ENCODE data around the gene LRMDA.

LRMDA gene

GRCh38 chr10:75497997-75498883, 66.8 kb downstream of the LRMDA start:
- peaks cover 41% of the 10 kb centered on the region for H3K4me1 Mint-ChIP-seq (ENCODE audit: low read depth)
- H3K9me3 Mint-ChIP-seq: peaks cover 9% of the 10 kb centered on the region
- intact Hi-C loops (cut with micrococcal nuclease): no loop called here
- no peaks in the 10 kb centered on the region for H3K27me3 Mint-ChIP-seq
- H3K27ac Mint-ChIP-seq: no peak overlapping the region
- H3K4me3 Mint-ChIP-seq: no peak overlapping the region
- H3K36me3 Mint-ChIP-seq (ENCODE audit: low read depth): peaks cover 25% of the 10 kb centered on the region

GRCh38 chr10:75498884-75499350, 67.5 kb downstream of the LRMDA start:
- Mint-ChIP-seq H3K4me1 (ENCODE audit: low read depth) (peaks cover 34% of the 10 kb centered on the region), H3K4me3 (no peak overlapping the region), H3K9me3 (peaks cover 9% of the 10 kb centered on the region), H3K36me3 (ENCODE audit: low read depth) (peaks cover 21% of the 10 kb centered on the region), H3K27ac (no peak overlapping the region), H3K27me3 (no peaks in the 10 kb centered on the region)
- intact Hi-C loops (cut with micrococcal nuclease): no loop called here

GRCh38 chr10:75499556-75500160, 68.2 kb downstream of the LRMDA start:
- no peak overlapping the region for H3K27ac Mint-ChIP-seq
- H3K36me3 Mint-ChIP-seq (ENCODE audit: low read depth): peaks cover 21% of the 10 kb centered on the region
- intact Hi-C loops (cut with micrococcal nuclease): no loop called here

GRCh38 chr10:75502389-75502788, 71.0 kb downstream of the LRMDA start:
- peaks cover 9% of the 10 kb centered on the region for H3K9me3 Mint-ChIP-seq
- intact Hi-C loops (cut with micrococcal nuclease): no loop called here
- H3K27ac Mint-ChIP-seq: no peak overlapping the region
- peaks cover 50% of the 10 kb centered on the region for H3K4me1 Mint-ChIP-seq (ENCODE audit: low read depth)
- H3K27me3 Mint-ChIP-seq: no peaks in the 10 kb centered on the region
- no peak overlapping the region for H3K4me3 Mint-ChIP-seq
- peaks cover 21% of the 10 kb centered on the region for H3K36me3 Mint-ChIP-seq (ENCODE audit: low read depth)

More at GRCh38 chr10:75499556-75500160, 68.2 kb downstream of the LRMDA start:
- Mint-ChIP-seq H3K9me3 (peaks cover 9% of the 10 kb centered on the region), H3K4me1 (ENCODE audit: low read depth) (peaks cover 30% of the 10 kb centered on the region), H3K4me3 (no peak overlapping the region), H3K27me3 (no peaks in the 10 kb centered on the region)

GRCh38 chr10:75502838-75503237, 71.4 kb downstream of the LRMDA start:
- Mint-ChIP-seq H3K4me3 (no peak overlapping the region), H3K4me1 (ENCODE audit: low read depth) (peaks cover 52% of the 10 kb centered on the region)

GRCh38 chr10:75505293-75505692, 73.9 kb downstream of the LRMDA start:
- no peak overlapping the region for H3K4me3 Mint-ChIP-seq

More at GRCh38 chr10:75502838-75503237, 71.4 kb downstream of the LRMDA start:
- Mint-ChIP-seq H3K27me3 (no peaks in the 10 kb centered on the region), H3K36me3 (ENCODE audit: low read depth) (peaks cover 21% of the 10 kb centered on the region), H3K9me3 (peaks cover 9% of the 10 kb centered on the region), H3K27ac (no peak overlapping the region)
- intact Hi-C loops (cut with micrococcal nuclease): no loop called here

GRCh38 chr10:75505840-75506506, 74.5 kb downstream of the LRMDA start:
- H3K27me3 Mint-ChIP-seq: no peaks in the 10 kb centered on the region
- H3K4me1 Mint-ChIP-seq (ENCODE audit: low read depth): peaks cover 43% of the 10 kb centered on the region
- H3K36me3 Mint-ChIP-seq (ENCODE audit: low read depth): peaks cover 14% of the 10 kb centered on the region
- no peak overlapping the region for H3K4me3 Mint-ChIP-seq
- H3K27ac Mint-ChIP-seq: no peak overlapping the region
- no peaks in the 10 kb centered on the region for H3K9me3 Mint-ChIP-seq
- intact Hi-C loops (cut with micrococcal nuclease): no loop called here

More at GRCh38 chr10:75505293-75505692, 73.9 kb downstream of the LRMDA start:
- intact Hi-C loops (cut with micrococcal nuclease): no loop called here
- Mint-ChIP-seq H3K9me3 (peaks cover 6% of the 10 kb centered on the region), H3K4me1 (ENCODE audit: low read depth) (peaks cover 39% of the 10 kb centered on the region), H3K36me3 (ENCODE audit: low read depth) (peaks cover 20% of the 10 kb centered on the region), H3K27me3 (no peaks in the 10 kb centered on the region), H3K27ac (no peak overlapping the region)

GRCh38 chr10:75506930-75507329, 75.5 kb downstream of the LRMDA start:
- Mint-ChIP-seq H3K4me1 (ENCODE audit: low read depth) (peaks cover 51% of the 10 kb centered on the region), H3K4me3 (no peak overlapping the region), H3K27ac (no peak overlapping the region), H3K9me3 (no peaks in the 10 kb centered on the region), H3K36me3 (ENCODE audit: low read depth) (peaks cover 12% of the 10 kb centered on the region), H3K27me3 (no peaks in the 10 kb centered on the region)
- intact Hi-C loops (cut with micrococcal nuclease): no loop called here

GRCh38 chr10:75507469-75507868, 76.0 kb downstream of the LRMDA start:
- peaks cover 6% of the 10 kb centered on the region for H3K36me3 Mint-ChIP-seq (ENCODE audit: low read depth)
- H3K4me3 Mint-ChIP-seq: no peak overlapping the region
- peaks cover 50% of the 10 kb centered on the region for H3K4me1 Mint-ChIP-seq (ENCODE audit: low read depth)
- intact Hi-C loops (cut with micrococcal nuclease): no loop called here
- H3K27ac Mint-ChIP-seq: no peak overlapping the region
- no peaks in the 10 kb centered on the region for H3K27me3 Mint-ChIP-seq
- no peaks in the 10 kb centered on the region for H3K9me3 Mint-ChIP-seq

- intact Hi-C loops (cut with micrococcal nuclease): no loop called here
- peaks cover 57% of the 10 kb centered on the region for H3K4me1 Mint-ChIP-seq (ENCODE audit: low read depth)
- H3K4me3 Mint-ChIP-seq: no peak overlapping the region
- H3K27me3 Mint-ChIP-seq: peaks cover 2% of the 10 kb centered on the region
- no peak overlapping the region for H3K27ac Mint-ChIP-seq
- H3K36me3 Mint-ChIP-seq (ENCODE audit: low read depth): no peaks in the 10 kb centered on the region
- no peaks in the 10 kb centered on the region for H3K9me3 Mint-ChIP-seq
These were observed 76.9 kb downstream of the LRMDA start for GRCh38 chr10:75508239-75508813.

- no peak overlapping the region for H3K4me3 Mint-ChIP-seq
- peaks cover under 1% of the 10 kb centered on the region for H3K9me3 Mint-ChIP-seq
- no peak overlapping the region for H3K27ac Mint-ChIP-seq
- no peaks in the 10 kb centered on the region for H3K36me3 Mint-ChIP-seq (ENCODE audit: low read depth)
- intact Hi-C loops (cut with micrococcal nuclease): no loop called here
- peaks cover 4% of the 10 kb centered on the region for H3K27me3 Mint-ChIP-seq
- H3K4me1 Mint-ChIP-seq (ENCODE audit: low read depth): peaks cover 62% of the 10 kb centered on the region
These were observed 77.4 kb downstream of the LRMDA start for GRCh38 chr10:75508814-75509306.

GRCh38 chr10:75509706-75510105, 78.3 kb downstream of the LRMDA start:
- peaks cover 4% of the 10 kb centered on the region for H3K27me3 Mint-ChIP-seq
- no peak overlapping the region for H3K4me3 Mint-ChIP-seq
- H3K36me3 Mint-ChIP-seq (ENCODE audit: low read depth): peaks cover 8% of the 10 kb centered on the region
- intact Hi-C loops (cut with micrococcal nuclease): no loop called here
- H3K9me3 Mint-ChIP-seq: peaks cover 9% of the 10 kb centered on the region
- H3K27ac Mint-ChIP-seq: no peak overlapping the region
- H3K4me1 Mint-ChIP-seq (ENCODE audit: low read depth): peaks cover 71% of the 10 kb centered on the region

- H3K4me3 Mint-ChIP-seq: no peak overlapping the region
- H3K4me1 Mint-ChIP-seq (ENCODE audit: low read depth): peaks cover 66% of the 10 kb centered on the region
- no peak overlapping the region for H3K27ac Mint-ChIP-seq
- peaks cover 12% of the 10 kb centered on the region for H3K9me3 Mint-ChIP-seq
- peaks cover 4% of the 10 kb centered on the region for H3K27me3 Mint-ChIP-seq
- peaks cover 11% of the 10 kb centered on the region for H3K36me3 Mint-ChIP-seq (ENCODE audit: low read depth)
- intact Hi-C loops (cut with micrococcal nuclease): no loop called here
These were observed 79.6 kb downstream of the LRMDA start for GRCh38 chr10:75511011-75511410.

Data from dendritic cell treated with granulocyte-macrophage colony-stimulating factor and Interleukin-4, amounts not matched to agents 40 ng/mL and 50 ng/mL, for 4 days (primary cell).